Frontal cortex (tissue), 4 donors: ENCODE data around the gene CLCN7. TPM values are rescaled to one million over a fixed set of nuclear protein-coding genes. Genes with fewer than 3 reads are reported as not detected.

Source experiments
- DNase-seq, 2 donors: peaks; one replicate each; pipeline ENCODE4 v3.0.0; 2012; ENCODE audit warnings: low spot score in 2 of 2
- FAIRE-seq: peaks from 2 replicates; lab custom pipeline; 2012; peaks lifted over from hg19 to GRCh38; lab: Jason Lieb, UNC
- total RNA-seq: library from RNA; depleted of rRNA; stranded (reverse); fragments of >200 nt; gene quantifications from one replicate; pipeline ENCODE4 v1.2.3, GENCODE V29; 2014
- donor health status: control.
- donor health status: control.
- donor health status: control.

Gene CLCN7
- total RNA-seq, 1 donor from 2014 or later = 29.3 TPM

DNA sequence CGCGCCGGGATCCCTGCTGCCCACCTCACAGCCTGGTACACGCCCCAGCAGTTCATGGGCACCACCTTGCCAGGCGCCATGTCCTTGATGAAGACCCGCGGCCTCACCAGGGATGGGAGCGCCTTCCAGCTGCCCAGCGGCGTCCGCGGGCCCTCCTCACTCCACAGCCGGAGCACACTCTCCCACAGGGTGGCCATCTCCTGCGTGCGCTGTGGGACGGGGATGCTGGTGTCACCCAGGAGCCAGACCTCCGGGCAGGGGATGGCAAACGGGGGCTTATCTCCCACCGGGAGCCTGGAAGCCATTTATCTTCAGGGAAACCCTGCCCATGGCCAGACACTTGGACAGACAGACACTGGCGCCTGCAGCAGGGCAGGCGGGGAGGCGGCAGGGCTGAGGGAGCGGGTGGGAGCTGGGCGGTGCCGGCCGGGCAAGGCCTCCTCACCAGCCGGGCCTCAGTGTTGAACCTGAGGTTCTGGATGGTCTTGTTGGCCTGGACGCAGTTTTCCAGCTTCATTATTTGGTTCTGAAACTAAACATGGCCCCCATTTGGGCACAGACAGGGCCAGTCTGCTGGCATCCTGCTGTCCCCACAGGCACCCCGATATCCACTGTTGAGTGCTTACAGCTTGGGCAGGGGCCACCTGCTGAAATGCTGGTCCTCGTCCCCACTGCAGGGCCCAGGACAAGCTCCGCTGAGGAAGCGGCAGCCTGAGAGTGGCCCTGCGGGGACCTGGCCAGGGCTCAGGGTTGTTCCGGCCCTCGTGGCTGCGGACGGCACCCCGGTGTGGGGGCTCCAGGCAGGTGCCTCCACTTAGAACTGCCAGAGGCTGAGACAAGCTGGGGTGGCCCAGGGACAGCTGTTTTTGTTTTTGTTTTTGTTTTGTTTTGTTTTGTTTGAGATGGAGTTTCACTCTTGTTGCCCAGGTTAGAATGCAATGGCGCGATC lies 39.9 kb downstream of the CLCN7 start:
- FAIRE-seq (no peak), DNase-seq (no peak)

DNA sequence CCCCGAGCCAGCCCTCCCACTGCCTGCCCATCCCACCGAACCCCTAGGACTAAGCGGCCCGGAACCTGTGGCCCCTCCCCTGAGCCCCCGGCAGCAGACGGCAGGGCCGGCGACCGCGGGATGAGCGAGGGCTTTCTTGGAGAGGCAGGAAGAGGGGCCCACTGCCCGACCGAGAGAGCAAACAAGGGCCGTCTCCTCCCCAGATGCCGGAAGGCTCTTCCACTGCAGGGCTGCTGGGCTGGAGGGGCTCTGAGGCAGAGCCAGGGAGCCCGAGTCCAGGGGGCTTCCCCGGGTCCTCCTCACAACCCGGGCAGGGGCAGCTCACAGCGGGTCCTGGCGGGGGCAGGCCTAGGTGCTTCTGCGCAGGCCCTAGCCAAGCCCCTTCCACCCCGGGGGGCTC lies 41.1 kb downstream of the CLCN7 start:
- FAIRE-seq (no peak), DNase-seq (no peak)

DNA sequence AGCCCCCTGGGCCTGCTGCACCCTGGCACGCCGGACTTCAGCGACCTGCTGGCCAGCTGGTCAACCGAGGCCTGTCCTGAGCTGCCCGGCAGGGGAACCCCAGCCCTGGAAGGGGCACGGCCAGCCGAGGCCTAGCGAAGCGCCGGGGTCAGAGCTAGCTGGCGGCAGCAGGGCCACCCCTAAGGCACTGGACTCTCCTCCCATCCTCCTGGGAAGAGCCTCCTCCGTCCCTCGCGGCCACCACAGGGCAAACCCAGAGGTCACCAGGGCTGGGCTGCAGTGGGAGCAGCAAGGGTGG lies 41.6 kb downstream of the CLCN7 start:
- DNase-seq (no peak), FAIRE-seq (no peak)

DNA sequence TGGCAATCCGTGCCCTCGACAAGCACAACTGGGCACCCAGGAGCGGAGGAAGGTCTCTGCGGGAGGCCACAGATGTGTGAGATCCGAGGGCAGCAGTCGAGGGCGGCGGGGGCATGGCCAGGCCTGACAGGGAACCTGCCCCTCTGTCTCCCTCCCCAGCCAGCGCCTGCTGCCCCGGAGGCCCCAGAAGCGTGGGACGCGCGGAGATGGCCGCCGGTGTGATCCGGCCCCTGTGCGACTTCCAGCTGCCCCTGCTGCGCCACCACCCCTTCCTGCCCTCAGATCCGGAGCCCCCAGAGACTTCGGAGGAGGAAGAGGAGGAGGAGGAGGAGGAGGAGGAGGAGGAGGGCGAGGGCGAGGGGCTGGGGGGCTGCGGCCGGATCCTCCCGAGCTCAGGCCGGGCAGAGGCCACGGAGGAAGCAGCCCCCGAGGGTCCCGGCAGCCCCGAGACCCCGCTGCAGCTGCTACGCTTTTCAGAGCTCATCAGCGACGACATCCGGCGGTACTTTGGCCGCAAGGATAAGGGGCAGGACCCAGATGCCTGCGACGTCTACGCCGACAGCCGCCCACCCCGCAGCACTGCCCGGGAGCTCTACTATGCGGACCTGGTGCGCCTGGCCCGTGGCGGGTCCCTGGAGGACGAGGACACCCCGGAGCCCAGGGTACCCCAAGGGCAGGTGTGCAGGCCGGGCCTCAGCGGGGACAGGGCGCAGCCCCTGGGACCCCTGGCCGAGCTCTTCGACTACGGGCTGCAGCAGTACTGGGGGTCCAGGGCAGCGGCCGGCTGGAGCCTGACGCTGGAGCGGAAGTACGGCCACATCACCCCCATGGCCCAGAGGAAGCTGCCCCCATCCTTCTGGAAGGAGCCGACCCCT lies 42.2 kb downstream of the CLCN7 start:
- no peak for FAIRE-seq
- no peak for DNase-seq

DNA sequence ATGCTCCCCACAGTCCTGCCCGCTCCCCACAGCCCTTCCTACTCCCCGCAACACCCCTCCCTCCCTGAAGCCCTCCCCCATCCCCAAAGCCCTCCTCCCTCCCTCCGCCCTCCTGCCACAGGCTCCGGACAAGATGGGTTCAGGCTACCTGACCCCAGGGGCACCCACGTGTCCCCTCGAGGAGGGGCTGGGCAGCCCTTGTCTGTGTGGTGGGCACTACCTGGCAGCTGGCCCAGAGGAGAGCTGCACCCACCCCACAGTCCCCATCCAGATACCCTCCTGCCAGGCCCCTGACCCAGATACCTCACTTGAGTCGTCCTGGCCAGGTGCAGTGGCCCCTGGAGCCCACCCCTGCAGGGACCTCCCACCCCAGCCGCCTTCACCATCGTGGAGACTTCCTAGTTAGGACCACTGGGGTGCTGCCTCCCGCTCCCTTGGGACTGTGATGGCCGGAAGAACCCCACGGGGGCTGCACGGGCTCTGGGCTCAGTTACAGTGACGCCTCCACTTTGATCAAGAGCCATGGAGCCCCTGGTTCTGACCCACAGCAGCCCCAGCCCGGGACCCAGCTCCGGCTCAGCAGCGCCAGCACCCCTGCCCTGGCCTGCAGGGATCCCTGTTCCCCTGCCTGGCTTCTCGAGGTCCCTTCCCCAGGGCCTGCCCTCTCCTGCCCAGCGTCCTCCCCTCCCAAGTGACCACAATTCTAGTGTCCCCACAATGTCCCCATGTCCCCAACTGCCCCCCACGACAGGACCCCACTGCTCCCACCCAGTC lies 43.1 kb downstream of the CLCN7 start:
- DNase-seq (no peak), FAIRE-seq (no peak)

DNA sequence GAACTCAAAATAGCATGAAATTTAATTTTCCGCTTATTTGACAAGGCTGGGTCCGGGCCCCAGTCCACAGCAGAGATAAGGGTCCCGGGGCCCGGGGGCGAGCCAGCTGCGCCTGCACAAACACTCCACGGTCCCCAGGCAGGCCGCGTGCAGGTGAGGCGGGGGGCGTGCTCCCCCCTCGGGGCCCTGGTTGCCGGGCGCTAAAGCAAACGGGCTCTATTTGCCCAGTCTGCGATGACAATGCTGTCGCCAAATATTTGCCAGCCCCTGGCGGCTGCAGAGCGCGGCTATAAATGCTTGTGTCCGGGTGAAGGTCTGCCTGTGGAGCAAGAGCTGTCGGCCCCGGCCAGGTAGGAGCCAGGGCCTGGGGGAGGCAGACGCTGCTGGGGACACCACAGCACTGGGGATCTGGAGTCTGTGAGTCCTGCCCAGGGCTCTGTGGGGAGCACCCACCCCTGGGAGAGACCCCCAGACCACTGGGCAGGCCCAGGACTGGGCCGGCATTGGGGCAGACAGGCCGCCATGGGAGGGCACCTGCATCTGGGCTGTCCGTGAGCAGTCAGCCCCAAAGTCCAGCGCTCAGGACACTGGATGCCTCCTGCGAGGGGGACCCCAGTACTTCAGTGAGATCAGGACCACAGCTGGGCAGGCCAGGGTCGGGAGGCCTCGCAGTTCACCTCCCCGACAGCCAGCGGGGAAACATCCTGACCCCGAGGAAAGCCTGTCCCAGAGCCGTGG lies 43.9 kb downstream of the CLCN7 start, which contains the start of gene PERCC1:
TSS of gene PERCC1 (plus strand) at position 320 of the 738 bp plus-strand sequence. CDS start 1,516 bp downstream, outside the sequence.
- no peak for FAIRE-seq
- no peak for DNase-seq

DNA sequence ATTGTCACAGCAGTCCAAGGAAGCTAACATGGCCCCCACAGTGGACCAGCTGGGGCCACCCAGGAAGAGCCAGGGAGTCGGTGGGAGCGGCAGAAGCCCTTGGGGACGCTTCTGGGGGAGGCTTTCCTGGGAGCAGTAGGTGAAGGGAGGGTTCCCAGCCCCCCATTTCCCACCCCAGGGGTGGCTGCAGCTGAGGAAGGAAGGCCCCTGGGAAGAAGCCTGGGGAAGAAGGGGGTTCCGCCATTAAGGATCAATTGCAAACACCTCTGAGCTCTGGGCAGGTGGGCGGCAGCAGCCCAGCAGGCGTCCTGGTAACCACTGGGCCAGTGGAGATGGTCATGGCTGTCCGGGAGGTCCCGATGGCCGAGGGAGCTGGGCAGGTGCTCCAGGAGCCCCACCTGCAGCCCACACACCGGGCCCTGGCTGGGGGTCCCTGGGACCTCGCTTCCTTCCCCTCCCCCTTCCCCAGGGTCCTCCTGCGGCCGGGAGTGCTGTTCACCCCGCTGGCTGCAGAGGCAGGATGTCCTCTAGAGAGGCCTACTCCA lies 44.5 kb downstream of the CLCN7 start:
- DNase-seq (no peak), FAIRE-seq (no peak)

DNA sequence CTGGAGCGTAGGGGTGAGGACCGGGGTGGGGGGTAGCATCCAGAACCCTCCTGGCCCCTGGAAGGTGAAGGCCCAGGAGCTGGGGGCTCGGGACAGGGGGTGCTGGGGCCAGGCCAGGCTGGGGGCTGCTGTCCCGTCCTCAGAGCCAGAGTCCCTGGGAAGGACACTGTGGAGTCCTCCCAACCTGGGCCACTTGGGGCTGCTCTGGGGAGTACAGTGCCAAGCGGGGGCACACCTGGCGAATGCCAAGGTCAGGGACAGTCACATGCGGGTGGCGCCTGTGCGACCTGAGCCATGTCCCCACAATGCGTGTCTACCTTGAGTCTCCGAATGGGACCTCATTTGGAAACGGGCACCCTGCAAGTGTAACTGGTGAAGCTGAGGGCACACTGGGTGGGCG lies 45.2 kb downstream of the CLCN7 start:
- DNase-seq = no peak
- no peak for FAIRE-seq

DNA sequence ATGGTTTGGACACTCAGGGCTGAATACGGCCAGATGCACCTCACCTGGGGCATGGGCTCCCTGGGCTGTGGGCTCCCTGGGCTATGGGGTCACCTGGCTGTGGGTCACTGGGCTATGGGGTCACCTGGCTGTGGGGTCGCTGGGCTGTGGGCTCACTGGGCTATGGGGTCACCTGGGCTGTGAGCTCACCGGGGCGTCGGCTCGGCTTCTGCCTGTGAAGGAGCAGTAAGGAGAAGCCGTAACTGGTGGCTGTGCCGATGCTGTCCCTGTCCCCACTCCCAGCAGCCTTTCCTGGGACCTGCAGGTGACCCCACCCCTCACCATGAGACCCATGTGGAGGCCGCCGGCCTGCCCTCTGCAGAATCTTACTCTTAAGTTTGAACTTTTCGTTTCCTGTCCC lies 45.8 kb downstream of the CLCN7 start:
- DNase-seq (no peak), FAIRE-seq (no peak)

DNA sequence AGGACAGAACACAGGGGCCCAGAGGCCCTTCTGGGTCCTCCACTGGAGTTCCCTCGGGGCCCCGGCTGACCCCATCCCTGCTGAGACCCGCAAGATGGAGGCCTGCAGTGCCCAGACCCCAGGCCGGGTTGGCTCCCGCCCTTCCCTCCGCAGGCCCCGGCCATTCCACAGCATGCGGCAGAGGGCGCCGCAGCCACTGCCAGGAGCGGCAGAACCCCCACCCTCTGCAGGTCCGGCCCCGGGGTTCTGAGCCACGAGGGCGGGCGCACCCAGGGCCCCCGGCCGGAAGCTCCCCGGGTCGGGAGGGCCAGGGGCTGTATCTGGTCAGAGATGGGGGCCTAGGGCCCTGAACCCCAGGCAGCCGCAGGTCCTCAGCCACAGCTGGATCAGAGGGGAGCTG lies 46.3 kb downstream of the CLCN7 start:
- DNase-seq (no peak), FAIRE-seq (no peak)

DNA sequence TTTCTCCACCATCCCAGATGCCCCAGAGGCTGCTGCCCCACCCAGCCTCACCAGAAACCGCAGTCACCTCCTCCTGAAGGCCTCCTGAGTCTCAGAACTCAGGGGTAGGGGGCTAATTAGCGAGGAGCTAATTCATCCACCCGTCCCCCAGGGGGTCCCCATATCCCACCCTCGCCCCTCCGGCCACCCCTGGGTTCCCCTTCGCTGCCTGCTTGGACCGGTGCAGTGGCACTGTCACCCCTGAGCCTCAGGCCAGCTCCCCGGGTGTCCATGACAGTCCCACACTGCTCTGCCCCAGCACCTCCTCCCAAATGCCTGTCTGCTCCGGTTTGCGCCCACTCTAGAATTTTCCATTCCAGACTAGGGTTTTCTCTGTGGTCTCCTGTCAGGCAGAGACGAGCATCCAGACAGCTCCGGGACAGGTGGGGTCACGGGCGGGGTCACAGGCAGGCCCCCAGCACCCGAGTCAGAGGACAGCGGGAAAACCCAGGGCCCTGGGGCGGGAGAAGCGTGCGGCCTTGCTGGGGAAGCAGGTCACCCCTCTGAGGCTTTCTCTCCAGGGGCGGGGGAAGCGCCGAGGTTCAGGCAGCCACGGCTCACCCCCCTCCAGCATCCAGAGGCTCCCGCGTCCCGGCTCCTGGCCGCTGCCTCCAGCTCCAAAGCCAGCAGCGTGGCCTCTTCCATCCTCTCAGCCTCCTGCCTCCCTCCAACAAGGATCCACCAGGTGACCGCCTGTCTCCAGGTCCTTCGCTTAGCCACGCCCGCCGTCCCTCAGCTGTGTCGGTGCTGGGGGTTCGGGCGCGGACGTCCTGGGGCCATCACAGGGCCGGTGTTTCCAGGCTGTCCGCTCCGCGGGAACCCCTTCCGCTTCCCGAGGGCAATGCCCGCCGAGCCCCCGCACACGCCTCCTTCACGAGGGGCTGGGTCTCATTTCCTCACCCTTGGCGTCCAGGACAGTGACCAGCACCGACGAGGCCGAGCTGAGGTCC lies 47.1 kb downstream of the CLCN7 start:
- FAIRE-seq = no peak
- no peak for DNase-seq

DNA sequence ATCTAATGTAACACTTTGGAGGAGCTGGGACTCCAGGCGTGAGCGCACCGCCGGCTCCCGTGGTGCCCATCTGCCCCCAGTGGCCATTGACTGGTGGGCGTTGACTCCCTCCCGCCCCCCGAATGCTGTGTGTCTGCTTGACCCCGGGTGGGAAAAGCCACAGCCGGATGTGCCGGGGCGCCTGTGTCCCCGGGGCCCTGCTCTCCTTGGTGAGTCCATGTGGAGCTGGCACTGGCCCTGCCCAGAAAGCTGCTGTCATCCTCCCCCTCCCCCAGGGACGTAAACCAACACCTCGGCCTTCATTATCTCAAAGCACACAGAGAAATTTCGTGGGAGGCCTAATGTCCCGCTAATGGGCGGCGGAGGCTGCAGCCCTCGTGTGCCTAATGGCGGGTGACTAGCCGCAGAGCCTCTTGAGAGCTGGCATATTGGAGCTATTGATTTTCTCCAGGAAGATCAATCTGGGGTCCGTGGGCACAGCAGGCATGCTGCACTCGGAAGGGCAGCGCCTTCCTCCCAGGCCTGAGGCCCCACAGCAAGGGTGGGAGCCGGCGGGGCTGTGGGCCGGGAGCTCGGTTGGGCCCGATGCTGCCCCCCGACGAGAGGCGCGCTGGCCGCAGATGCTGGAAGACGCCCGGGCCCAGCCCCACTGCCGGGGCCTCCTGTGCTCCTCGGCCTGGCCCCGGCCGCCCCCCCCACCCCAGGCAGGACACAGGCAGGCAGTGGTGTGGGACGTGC lies 47.9 kb downstream of the CLCN7 start:
- no peak for FAIRE-seq
- DNase-seq = no peak

DNA sequence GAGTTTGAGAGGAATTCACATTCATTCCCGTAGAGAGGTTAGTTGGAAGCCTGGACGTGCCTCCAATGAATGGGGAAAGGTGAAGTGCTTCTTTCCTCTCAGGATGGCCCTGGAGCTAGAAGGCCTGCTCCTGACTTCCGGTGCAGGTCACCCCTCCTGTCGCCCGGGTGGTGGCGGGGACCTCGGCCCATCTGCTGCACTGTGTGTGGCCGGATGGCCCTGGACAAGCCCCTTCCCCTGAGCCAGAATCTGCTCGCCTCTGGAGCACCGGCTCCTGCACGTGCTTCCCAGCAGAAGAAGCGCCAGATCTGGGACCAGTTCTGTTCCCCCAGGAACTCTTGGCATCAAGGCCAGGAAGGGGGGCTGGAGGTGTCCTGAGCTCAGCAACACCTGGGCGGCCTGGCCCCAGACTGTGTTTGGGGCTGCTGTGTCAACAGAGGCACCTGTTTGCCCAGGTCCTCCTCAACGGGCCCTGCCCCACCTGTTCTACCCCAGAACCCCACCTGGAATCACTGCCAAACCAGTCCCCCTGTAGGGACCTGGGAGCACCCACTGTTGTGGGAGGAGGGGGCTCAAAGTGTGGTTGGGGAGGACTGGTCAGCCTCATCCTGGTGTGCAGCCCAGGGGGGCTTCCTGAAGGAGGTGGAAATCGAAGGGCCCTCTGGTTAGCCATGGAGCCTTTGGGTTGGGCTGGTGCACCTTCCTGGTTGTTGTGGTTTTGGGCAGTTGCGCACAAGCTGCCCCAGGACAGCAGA lies 49.0 kb downstream of the CLCN7 start:
- no peak for FAIRE-seq

DNA sequence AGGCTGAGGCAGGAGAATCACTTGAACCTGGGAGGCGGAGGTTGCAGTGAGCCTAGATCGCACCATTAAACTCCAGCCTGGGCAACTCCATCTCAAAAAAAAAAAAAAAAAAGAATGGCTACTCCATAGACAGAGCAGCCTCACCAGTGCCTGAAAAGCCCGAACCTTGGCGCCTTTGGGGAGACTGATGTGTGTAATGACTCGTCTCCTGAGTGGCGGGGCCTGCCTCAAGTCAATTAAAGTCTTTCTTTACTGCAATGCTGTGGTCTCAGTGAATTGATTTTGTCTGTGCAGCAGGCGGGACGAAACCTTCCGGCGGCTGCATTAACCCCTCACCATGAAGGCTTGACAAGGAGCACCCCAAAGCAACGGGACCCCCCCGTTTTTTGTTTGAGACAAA lies 50.8 kb downstream of the CLCN7 start:
- FAIRE-seq = no peak

More for the DNA sequence above, 49.0 kb downstream of the CLCN7 start:
- DNase-seq = no peak

DNA sequence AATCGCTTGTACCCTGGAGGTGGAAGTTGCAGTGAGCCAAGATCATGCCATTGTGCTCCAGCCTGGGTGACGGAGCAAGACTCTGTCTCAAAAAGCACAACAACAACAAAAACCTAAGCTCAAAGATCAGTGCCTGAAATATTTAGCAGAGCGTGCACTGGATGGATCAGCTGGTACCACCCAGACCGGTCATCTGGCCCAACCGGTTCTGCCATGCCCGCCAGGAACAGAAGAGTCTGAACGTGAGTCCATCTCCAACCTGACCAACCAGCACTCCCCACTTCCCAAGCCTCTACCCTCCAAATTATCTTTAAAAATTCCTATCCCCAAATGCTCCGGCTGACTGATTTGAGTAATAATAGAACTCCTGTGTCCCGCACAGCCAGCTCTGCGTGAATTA lies 52.8 kb downstream of the CLCN7 start:
- no peak for DNase-seq
- FAIRE-seq = no peak

More for the DNA sequence above, 50.8 kb downstream of the CLCN7 start:
- DNase-seq = no peak

DNA sequence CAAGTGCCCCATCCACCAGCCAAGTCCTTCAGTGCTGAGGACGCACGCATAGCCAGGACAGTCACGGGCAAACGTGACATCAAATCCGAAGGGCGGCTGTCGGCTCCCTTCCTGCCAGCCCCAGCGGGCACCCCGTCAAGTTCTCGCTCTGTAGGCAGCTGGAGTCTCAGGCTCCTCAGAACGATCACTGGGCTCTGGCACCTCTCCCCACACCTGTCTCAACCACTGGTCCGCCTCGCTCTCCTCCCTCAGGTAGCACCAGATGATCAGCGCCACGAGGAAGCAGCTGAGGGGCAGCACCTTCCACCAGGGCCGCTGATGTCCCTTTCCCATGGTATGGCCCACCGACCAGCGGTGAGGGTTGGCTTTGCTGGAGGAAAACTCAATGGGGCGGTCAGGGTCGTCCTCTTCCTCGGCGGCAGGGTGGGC lies 54.7 kb downstream of the CLCN7 start:
- no peak for FAIRE-seq
- DNase-seq = no peak

DNA sequence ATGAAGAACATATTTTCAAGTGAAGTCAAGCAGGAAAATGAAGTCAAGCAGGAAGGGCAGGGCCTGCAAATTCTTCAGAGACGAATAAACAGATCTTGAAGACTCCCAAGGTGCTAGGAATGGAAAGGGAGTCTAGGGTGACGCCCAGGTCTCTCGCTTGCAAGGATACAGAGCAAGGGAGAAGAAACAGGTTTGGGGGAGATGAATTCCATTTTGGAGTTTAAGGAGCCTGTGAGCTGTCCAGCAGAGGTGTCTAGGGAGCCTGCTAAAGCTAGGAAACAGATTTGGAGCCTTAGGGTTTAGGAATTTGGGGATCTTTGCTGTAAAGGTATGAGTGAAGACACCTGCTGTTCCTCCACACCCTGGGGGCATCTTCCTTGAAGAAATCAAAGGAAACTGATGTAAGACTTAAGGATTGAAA lies 58.3 kb downstream of the CLCN7 start:
- DNase-seq (no peak), FAIRE-seq (no peak)
